Measurements from ENCODE around the gene FAM53B.

DNA sequence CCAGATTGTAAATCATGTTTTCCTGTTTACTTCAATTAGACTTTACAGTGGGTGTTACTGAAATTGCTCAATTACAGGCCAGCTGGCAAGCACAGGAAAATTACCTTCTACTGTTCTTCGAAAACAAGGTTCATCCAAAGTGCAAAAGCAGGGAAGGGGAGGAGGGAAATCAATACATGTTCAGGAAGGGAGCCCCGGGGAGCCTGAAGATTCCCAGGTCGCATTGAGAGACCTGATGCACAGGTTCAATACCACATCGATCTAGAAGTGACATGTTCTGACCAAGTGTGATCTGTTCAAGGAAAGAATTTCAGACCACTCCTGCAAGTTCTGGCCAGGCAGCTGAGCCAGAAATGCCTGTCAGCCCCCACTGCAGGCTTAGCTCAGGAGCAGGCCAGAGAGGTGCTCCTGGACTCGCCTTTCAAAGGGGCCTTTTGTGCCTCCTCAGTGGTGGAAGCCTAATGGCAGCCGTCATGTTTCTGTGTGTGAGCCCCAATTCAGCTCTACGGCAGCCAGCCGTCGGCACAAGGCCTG is 35.9 kb downstream of the FAM53B start:
- TF ChIP-seq, protein P1, sequence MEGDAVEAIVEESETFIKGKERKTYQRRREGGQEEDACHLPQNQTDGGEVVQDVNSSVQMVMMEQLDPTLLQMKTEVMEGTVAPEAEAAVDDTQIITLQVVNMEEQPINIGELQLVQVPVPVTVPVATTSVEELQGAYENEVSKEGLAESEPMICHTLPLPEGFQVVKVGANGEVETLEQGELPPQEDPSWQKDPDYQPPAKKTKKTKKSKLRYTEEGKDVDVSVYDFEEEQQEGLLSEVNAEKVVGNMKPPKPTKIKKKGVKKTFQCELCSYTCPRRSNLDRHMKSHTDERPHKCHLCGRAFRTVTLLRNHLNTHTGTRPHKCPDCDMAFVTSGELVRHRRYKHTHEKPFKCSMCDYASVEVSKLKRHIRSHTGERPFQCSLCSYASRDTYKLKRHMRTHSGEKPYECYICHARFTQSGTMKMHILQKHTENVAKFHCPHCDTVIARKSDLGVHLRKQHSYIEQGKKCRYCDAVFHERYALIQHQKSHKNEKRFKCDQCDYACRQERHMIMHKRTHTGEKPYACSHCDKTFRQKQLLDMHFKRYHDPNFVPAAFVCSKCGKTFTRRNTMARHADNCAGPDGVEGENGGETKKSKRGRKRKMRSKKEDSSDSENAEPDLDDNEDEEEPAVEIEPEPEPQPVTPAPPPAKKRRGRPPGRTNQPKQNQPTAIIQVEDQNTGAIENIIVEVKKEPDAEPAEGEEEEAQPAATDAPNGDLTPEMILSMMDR (conservative IDR thresholded peaks at IDR 0.05; ENCODE audit: low read length) = no peak
- TF ChIP-seq EZH2phosphoT487 (IDR thresholded peaks at IDR 0.05; ENCODE audit: borderline replicate concordance, low read depth, low read length) = no peak
